GM21423 (cell line): ENCODE data around the gene DMRT2.

ENCODE experiments used
- ATAC-seq: cut with Tn5 transposase; IDR thresholded peaks from one replicate; pipeline ENCODE4 v1.9.1; 2021; ENCODE audit warnings: mild to moderate bottlenecking, moderate library complexity; ENCODE audit not compliant: unreplicated experiment

The DMRT2 gene

DNA sequence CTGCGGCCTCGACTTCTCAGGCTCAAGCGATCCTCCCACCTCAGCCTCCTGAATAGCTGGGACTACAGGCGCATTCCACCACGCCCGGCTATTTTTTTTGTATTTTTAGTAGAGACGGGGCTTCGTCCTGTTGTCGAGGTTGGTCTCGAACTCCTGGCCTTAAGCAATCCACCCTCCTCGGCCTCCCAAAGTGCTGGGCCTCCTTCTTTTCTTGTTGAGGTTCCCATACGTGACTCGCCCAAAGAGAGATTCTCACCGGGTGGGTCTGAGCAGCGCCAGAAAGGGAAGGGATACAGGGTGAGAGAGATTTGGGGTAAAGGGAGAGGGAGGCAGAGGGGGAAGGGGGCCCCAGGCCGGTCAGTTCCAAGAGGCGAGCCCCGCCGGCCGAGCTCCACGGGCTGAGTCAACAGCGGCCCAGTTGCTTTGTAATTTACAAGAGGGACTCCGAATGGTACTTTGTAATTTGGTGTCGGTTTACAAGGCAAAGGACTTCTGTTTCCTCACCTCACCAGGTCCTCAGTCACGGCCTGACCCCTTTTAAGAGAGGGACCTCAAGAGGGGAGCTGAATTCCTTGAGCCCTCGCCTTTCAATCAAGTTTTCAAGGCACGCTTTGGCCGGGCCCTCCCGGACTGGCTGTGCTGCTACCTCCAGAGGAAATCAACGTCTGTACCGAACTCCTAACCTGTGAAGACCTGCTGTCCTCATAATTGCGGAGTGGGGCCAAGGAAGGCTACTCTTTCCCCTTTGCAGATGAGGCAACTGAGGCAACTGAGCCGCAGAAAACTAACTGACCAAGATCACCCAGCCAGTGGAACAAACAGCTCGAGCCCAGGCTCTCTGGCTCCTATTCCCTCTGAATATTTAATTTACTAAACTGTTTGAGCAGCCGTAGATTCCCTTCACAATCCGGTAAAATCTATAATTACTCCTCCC, 3.3 kb upstream of the DMRT2 start:
- no peak for ATAC-seq

- no peak for ATAC-seq
Measured at GRCh38 chr9:1047591-1048230, 2.4 kb upstream of the DMRT2 start.

GRCh38 chr9:1048231-1048619, 1.9 kb upstream of the DMRT2 start:
- no peak for ATAC-seq

GRCh38 chr9:1048811-1049210, 1.3 kb upstream of the DMRT2 start:
- ATAC-seq: no peak

DNA sequence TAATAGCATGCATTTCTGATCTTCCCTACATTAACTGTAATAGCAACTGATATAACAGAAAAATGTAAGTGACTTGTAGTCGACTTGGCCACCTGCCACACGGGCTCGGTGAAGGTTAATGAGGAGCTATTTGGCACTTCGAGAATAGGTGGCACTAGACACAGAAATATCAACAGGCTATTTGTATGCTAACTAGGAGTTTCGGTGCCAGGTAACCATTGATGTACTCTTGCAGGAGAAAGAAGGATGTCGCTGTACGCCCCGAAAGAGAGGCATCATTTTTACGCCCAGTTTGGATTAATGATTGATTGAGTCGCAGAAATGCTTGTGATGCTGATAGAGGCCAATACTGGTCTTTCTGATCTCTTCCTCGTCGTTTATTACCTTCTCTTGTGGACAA, 516 bp upstream of the DMRT2 start:
- no peak for ATAC-seq

DNA sequence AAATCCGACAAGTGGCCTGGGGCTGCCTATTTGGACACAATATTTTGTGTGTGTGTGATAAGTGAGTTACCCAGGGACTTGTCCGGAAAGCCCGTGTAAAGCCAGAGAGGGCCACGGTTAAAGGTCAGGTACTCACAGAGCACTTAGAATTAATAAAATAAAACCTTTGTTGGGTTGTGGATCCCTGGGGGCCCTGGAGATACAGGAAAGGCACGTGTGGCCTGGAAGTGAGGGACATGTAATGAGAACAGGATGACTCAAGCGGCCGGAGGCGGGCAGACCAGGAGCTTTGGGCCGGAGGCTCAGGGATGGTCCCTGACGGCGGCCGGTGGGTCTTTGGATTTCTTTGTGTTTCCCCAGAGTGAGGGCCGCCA, 1.0 kb downstream of the DMRT2 start:
- ATAC-seq: no peak

DNA sequence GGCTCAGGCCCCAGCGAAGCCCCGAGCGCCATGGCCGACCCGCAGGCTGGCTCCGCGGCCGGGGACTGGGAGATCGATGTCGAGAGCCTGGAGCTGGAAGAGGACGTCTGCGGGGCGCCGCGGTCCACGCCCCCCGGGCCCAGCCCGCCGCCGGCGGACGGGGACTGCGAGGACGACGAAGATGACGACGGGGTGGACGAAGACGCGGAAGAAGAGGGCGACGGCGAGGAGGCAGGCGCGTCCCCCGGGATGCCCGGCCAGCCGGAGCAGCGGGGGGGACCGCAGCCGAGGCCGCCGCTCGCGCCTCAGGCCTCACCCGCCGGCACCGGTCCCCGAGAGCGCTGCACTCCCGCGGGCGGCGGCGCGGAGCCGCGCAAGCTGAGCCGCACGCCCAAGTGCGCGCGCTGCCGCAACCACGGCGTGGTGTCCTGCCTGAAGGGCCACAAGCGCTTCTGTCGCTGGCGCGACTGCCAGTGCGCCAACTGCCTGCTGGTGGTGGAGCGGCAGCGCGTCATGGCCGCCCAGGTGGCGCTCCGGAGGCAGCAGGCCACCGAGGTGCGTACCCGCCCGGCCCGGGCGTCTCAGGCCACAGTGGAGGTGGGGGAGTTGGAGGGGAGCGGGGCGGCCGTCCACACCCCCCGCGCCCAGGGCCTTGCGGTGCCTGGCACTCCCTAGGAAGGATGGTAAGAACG, 1.6 kb downstream of the DMRT2 start:
- ATAC-seq: no peak

DNA sequence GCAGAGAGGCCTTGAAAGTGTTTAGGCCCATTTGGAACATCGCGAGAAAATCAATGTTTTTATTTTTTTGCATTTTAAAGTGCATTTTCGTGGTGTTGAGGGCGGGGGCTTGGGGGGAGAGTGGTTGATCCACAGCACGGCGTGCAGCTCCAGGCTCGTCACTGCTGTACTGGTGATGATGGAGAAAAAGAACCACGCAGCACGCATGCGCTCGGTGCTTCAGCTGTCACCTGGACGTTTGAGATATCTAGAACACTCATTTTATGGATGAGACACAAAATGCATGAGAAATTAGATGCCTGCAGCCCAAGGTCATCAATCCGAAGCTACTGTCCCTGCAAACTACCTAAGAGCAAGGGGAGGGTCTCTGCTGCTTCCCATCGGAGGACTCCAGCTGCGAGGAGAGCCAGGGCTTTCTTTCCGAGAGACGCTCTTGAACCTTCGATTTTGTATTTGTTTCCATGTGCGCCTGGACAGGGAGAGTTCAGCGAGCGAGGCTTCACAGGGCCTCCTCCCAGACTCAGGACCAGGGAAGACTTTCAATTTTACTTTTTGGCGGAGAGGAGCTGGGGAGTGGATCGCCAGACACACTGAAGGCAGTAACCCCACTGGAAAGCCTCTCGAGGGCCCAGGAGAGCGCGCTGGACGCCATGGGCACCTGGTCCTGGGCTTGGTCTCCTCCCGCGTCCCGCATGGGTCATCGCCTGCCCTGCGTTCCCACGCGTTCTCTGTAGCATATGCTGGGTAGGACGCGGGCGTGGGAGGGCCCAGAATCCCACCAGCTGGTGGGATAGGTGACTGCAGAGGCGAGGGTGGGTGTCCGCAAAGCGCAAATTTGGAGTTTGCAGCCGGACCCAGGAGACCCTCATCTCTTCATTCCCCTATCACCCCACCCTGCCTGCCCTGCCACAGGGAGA, 2.5 kb downstream of the DMRT2 start:
- ATAC-seq: no peak

GRCh38 chr9:1053282-1053621, 3.1 kb downstream of the DMRT2 start:
- no peak for ATAC-seq

DNA sequence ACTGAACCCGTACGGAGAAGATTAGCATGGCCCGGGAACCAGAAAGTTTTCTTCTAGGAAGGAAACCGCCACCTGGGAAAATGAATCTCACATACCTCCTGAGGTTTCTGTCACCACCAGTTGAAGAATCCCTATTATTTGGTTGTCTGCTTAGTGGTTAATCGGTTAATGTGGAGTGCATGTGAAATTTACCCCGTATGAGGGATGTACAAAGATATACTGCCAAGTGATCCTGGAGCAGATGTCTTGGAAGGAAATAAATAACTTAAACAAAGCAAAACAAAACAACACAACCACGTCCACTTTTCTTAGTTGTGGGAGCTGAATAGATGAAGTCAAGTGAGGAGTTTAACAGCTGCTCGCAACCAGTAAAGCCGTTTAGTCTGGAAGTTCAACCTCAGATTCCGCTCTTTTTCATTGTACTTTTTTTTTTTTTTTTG, 3.8 kb downstream of the DMRT2 start:
- ATAC-seq: no peak

- no peak for ATAC-seq
Measured at GRCh38 chr9:1055166-1055565, 5.0 kb downstream of the DMRT2 start.

DNA sequence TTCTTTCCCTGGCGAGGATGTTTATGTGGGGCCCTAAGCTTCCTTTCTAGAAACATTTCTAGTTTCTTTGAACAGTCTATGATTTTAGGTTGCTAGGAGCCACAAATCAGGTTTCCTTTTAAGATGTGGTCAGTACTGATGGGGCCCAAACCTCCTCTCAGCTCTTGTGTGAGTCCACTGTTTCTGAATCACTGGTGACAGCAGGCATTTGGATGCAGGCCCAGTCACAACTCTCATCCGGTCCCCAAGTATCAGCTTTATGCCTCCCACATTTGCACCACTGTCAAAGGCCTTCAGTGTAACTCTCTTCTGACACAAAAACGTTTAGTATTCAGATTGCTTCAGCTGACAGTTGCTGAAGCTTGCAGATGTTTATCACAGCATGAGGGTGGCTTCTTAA, 7.8 kb downstream of the DMRT2 start:
- no peak for ATAC-seq

DNA sequence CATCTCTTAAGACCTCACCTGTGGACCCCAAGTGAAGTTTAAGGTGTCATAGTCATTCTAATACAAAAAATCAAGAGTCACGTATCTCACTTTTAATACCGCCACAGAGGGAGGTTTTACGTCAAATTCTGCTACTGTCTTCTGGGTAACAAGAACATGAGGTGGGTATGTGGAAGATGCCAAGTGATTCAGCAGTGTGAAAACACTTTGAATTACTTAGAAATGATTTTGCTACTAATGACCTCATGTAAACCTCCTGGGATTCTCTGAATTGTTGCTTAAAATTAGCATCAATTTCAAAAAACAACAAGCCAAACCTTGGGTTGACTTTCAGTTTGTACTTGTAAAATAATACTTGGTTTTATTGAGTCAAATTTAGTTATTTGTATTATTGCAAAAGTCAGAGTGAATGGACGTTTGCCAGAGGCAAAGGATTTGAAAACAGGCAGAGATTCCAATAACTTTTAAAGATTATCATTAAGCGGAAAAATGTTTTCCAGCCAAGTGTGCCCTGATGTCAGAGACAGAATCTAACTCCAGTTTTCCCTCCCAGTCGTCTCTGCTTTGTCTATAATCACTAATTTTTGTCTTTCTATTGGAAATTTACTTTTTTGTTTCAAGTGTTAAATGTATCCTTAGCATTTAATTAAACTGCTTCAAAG, 8.8 kb downstream of the DMRT2 start:
- no peak for ATAC-seq

DNA sequence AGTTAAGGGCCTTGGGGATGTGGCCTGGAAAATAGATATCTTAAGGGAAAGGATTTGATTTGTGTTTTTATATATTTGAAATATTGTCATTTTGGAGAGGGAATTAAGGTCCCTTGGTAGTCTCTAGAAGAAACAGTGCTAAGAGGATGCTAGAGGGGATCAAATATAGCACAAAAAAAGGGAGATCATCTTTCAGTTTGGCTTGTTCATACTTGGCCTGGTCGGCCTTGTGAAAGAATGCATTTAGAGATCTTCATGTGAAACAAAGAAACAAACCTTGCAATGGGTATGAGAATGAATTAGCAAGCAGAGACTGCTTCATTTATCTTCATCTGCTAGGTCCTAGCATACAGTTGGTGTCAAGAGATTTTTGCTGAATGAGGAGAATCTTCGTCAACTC, 15.0 kb downstream of the DMRT2 start:
- no peak for ATAC-seq

GRCh38 chr9:1070692-1071091, 20.5 kb downstream of the DMRT2 start:
- no peak for ATAC-seq

DNA sequence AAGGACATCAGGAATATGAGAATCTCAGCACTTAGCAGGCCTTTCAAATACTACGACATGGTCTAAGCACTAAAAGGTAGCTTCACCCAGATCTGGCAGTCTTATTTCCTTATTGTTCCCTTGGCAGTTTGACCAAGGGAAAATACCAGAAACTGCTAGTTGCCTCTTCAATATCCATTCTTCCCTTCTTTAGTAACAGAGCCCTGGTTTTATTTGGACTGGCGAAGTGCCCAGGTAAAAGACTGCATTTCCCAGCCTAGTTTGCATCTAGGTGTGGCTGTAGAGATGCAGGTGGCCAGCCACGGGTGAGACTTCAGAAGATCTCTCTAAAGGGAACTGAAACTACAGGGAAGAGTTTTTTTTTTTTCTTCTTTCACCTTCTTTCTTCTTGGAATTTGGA, 21.6 kb downstream of the DMRT2 start:
- ATAC-seq: no peak

GRCh38 chr9:1073497-1073896, 23.3 kb downstream of the DMRT2 start:
- no peak for ATAC-seq

- no peak for ATAC-seq
Measured at GRCh38 chr9:1077616-1078015, 27.5 kb downstream of the DMRT2 start.

GRCh38 chr9:1083325-1083913, 33.3 kb downstream of the DMRT2 start:
- ATAC-seq: no peak

GRCh38 chr9:1085086-1085485, 34.9 kb downstream of the DMRT2 start:
- no peak for ATAC-seq
